Measurements from ENCODE around the gene ITGB3. TPM values are rescaled to one million over a fixed set of nuclear protein-coding genes. Genes with fewer than 3 reads are reported as not detected.

The ITGB3 gene
- total RNA-seq, 4 donors from 2014 or later, result 0.76 to 6.6 (median 4.6) TPM

DNA sequence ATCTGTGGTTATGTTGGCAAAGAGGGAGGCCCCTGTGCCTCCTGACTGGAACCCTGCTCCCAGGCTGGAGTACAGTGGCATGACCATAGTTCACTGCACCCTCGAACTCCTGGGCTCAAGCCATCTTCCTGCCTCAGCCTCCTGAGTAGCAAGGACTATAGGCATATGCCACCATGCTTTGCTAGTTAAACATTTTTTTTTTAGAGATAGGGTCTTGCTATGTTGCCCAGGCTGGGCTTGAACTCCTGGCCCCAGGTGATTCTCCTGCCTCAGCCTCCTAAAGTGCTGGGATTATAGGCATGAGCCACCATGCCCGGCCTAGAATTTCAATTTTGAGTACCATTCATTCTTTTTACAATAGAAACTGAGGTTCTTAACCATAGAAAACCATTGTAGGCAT lies 21.2 kb upstream of the ITGB3 start:
- no peak for TF ChIP-seq EP300 (IDR thresholded peaks at IDR 0.05)
- TF ChIP-seq POLR2AphosphoS5 (IDR thresholded peaks at IDR 0.05), result no peak
- TF ChIP-seq, protein P1, sequence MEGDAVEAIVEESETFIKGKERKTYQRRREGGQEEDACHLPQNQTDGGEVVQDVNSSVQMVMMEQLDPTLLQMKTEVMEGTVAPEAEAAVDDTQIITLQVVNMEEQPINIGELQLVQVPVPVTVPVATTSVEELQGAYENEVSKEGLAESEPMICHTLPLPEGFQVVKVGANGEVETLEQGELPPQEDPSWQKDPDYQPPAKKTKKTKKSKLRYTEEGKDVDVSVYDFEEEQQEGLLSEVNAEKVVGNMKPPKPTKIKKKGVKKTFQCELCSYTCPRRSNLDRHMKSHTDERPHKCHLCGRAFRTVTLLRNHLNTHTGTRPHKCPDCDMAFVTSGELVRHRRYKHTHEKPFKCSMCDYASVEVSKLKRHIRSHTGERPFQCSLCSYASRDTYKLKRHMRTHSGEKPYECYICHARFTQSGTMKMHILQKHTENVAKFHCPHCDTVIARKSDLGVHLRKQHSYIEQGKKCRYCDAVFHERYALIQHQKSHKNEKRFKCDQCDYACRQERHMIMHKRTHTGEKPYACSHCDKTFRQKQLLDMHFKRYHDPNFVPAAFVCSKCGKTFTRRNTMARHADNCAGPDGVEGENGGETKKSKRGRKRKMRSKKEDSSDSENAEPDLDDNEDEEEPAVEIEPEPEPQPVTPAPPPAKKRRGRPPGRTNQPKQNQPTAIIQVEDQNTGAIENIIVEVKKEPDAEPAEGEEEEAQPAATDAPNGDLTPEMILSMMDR (IDR thresholded peaks at IDR 0.05), result no peak
- no peak for TF ChIP-seq POLR2A (IDR thresholded peaks at IDR 0.05)
- WGBS, result 94% methylated on average over 2 of the region's 2 CpGs

GRCh38 chr17:47235506-47235905 lies 18.1 kb upstream of the ITGB3 start:
- no peak overlapping the region for H3K4me3 ChIP-seq
- no peaks in the 10 kb centered on the region for H3K36me3 ChIP-seq
- peaks cover 16% of the 10 kb centered on the region for H3K4me1 ChIP-seq
- DNase-seq (ENCODE audit: low spot score in 2 of 2), result no peak
- 89% methylated on average over 3 of the region's 3 CpGs for WGBS
- H3K27ac ChIP-seq, result no peak overlapping the region
- H3K27me3 ChIP-seq, result no peaks in the 10 kb centered on the region
- no peak for TF ChIP-seq POLR2A (IDR thresholded peaks at IDR 0.05)
- TF ChIP-seq EP300 (IDR thresholded peaks at IDR 0.05), result no peak
- TF ChIP-seq POLR2AphosphoS5 (IDR thresholded peaks at IDR 0.05), result no peak
- TF ChIP-seq, protein P1 (IDR thresholded peaks at IDR 0.05), result no peak
- H3K9me3 ChIP-seq, result no peaks in the 10 kb centered on the region

More for the DNA sequence above, 21.2 kb upstream of the ITGB3 start:
- H3K27ac ChIP-seq, result no peak overlapping the region
- H3K4me1 ChIP-seq, result peaks cover 14% of the 10 kb centered on the region
- H3K4me3 ChIP-seq, result no peak overlapping the region
- H3K9me3 ChIP-seq, result no peaks in the 10 kb centered on the region
- no peaks in the 10 kb centered on the region for H3K27me3 ChIP-seq
- H3K36me3 ChIP-seq, result no peaks in the 10 kb centered on the region
- peak in 1 of 2 donors; percentile 50 for DNase-seq (ENCODE audit: low spot score in 2 of 2)

DNA sequence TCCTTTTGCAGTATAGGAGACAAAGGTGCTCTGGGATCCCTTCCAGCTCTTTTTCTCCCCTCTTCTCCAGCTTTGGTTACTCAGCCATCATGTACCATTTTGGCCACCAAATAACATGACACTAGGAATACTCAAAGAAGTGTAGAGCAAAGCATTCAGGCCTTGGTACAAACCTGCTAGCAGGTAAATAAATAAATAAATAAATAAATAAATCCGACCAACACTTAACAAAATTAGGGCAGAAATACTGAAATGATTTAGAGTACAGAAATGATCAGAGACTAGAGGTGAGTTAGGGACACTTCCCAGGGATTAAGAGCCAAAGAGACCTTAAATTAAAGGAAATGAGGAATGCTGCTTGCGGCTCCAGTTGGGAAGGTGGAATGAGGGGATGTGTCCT lies 17.7 kb upstream of the ITGB3 start:
- no peak overlapping the region for H3K27ac ChIP-seq
- DNase-seq (ENCODE audit: low spot score in 2 of 2), result no peak
- TF ChIP-seq EP300 (IDR thresholded peaks at IDR 0.05) (no peak), POLR2AphosphoS5 (IDR thresholded peaks at IDR 0.05) (no peak), POLR2A (IDR thresholded peaks at IDR 0.05) (no peak)
- TF ChIP-seq, protein P1 (IDR thresholded peaks at IDR 0.05), result no peak
- 96% methylated on average over 2 of the region's 2 CpGs for WGBS
- peaks cover 19% of the 10 kb centered on the region for H3K4me1 ChIP-seq
- no peaks in the 10 kb centered on the region for H3K36me3 ChIP-seq
- no peak overlapping the region for H3K4me3 ChIP-seq
- H3K9me3 ChIP-seq, result no peaks in the 10 kb centered on the region
- H3K27me3 ChIP-seq, result no peaks in the 10 kb centered on the region

GRCh38 chr17:47237841-47238240 lies 15.8 kb upstream of the ITGB3 start:
- DNase-seq (ENCODE audit: low spot score in 2 of 2), result no peak
- Histone ChIP-seq H3K4me1 (peaks cover 20% of the 10 kb centered on the region), H3K27me3 (no peaks in the 10 kb centered on the region), H3K27ac (no peak overlapping the region), H3K9me3 (no peaks in the 10 kb centered on the region), H3K4me3 (no peak overlapping the region), H3K36me3 (no peaks in the 10 kb centered on the region)
- TF ChIP-seq, protein P1 (IDR thresholded peaks at IDR 0.05), result no peak
- TF ChIP-seq POLR2A (IDR thresholded peaks at IDR 0.05) (no peak), EP300 (IDR thresholded peaks at IDR 0.05) (no peak), POLR2AphosphoS5 (IDR thresholded peaks at IDR 0.05) (no peak)
- 100% methylated on average over 1 of the region's 7 CpGs for WGBS

DNA sequence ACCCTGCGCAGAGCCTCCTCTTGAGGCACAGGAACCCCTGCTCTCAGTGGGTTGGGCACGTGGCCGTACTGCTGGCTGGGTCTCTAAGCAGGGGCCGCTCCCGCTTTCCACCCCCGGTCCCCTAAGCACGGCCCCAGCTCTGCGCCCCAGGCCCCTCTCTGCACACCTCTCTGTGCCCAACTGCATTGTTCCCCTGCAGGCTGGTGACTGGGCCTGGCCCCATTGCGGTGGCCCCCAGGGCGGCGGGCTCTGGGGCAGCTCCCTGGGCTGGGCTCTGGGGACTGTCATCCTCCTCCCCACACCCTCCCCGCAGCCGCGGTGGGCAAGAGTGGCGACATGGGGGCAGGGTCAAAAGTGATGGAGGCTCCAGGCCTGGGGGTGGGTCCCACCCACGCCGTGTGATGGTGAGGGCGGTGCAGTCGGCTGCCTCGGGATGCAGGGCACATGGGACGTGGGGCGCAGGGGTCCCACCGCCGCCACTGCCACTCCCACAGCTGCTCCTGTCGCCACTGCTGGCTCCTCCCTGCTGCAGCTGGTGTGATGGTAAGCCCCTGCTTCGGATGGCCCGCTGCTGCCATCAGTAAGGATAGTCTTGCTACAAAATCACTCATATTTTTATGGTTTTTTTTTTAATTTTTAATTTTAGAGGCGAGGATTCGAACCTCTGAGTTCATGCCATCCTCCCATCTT lies 15.2 kb upstream of the ITGB3 start:
- no peak for DNase-seq (ENCODE audit: low spot score in 2 of 2)
- Histone ChIP-seq H3K36me3 (no peaks in the 10 kb centered on the region), H3K4me1 (peaks cover 20% of the 10 kb centered on the region), H3K4me3 (no peak overlapping the region), H3K27ac (no peak overlapping the region), H3K27me3 (no peaks in the 10 kb centered on the region), H3K9me3 (no peaks in the 10 kb centered on the region)
- 94% methylated on average over 5 of the region's 29 CpGs for WGBS
- TF ChIP-seq, protein P1 (IDR thresholded peaks at IDR 0.05), result no peak
- no peak for TF ChIP-seq EP300 (IDR thresholded peaks at IDR 0.05)
- TF ChIP-seq POLR2A (IDR thresholded peaks at IDR 0.05), result no peak
- no peak for TF ChIP-seq POLR2AphosphoS5 (IDR thresholded peaks at IDR 0.05)
